K562 (cell line): ENCODE results near the gene COPA. TPM values are rescaled to one million over a fixed set of nuclear protein-coding genes. Genes with fewer than 3 reads are reported as not detected.
A peak's percentile ranks its signal among the peaks of the same experiment; 100 is the strongest.

Source experiments
- ATF7 ChIP-seq: fragments of 450-650 bp; IDR thresholded peaks from 2 replicates; pipeline ENCODE4 v1.7.1; 2014; ENCODE audit warnings: mild to moderate bottlenecking, moderate library complexity
- CHD1 ChIP-seq: fragments of 200-600 bp; sonication (generic); IDR thresholded peaks from one replicate; pipeline ENCODE4 v1.6.1; 2012; ENCODE audit warnings: mild to moderate bottlenecking, moderate library complexity, low read length, inconsistent platforms
- CTCF ChIP-seq, 3 experiments: IDR thresholded peaks in 2 of 3; conservative IDR thresholded peaks in 1 of 3; 2 replicates each; pipeline ENCODE4 v1.5.1; 2011 to 2012; ENCODE audit warnings: low read length in 3 of 3, mild to moderate bottlenecking in 3 of 3, control low read depth in 2 of 3, improper control_type of control experiment in 1 of 3, inconsistent platforms in 1 of 3, low read depth in 1 of 3, mixed read lengths in 1 of 3, moderate library complexity in 1 of 3; ENCODE audit not compliant: insufficient read depth in 2 of 3
- ELK3 ChIP-seq: fragments of 450-650 bp; formaldehyde crosslinking; IDR thresholded peaks from 2 replicates; pipeline ENCODE4 v1.4.0; 2020; ENCODE audit warnings: mild to moderate bottlenecking
- FOXK2 ChIP-seq, 2 experiments: fragments of 450-650 bp; IDR thresholded peaks in 1 of 2; conservative IDR thresholded peaks in 1 of 2; 2 replicates each; pipeline ENCODE4 v1.6.1; 2016; ENCODE audit warnings: low read depth in 2 of 2, mild to moderate bottlenecking in 1 of 2
- GATAD2B ChIP-seq: fragments of 450-650 bp; IDR thresholded peaks from 2 replicates; pipeline ENCODE4 v1.6.1; 2017; ENCODE audit warnings: mild to moderate bottlenecking, borderline replicate concordance
- HMG20A ChIP-seq: fragments of 450-650 bp; formaldehyde crosslinking; conservative IDR thresholded peaks from 2 replicates; pipeline ENCODE4 v1.4.0; 2020; ENCODE audit warnings: mild to moderate bottlenecking, mixed read lengths
- HNRNPUL1 ChIP-seq: fragments of 200-400 bp; formaldehyde crosslinking; IDR thresholded peaks from 2 replicates; pipeline ENCODE4 v1.6.1; 2017; ENCODE audit warnings: low read length
- MAFK ChIP-seq: IDR thresholded peaks from 2 replicates; pipeline ENCODE4 v1.6.1; 2011; ENCODE audit warnings: low read length, improper control_type of control experiment
- PTTG1 ChIP-seq: fragments of 450-650 bp; IDR thresholded peaks from 2 replicates; pipeline ENCODE4 v1.6.1; 2016; ENCODE audit warnings: low read depth, mild to moderate bottlenecking, missing genetic modification characterization, missing compliant biosample characterization
- RCOR1 ChIP-seq, 2 experiments: IDR thresholded peaks; 2 replicates each; pipeline ENCODE4 v1.6.1; 2012; ENCODE audit warnings: low read depth in 2 of 2, low read length in 2 of 2, borderline replicate concordance in 1 of 2, improper control_type of control experiment in 1 of 2
- SIN3A ChIP-seq, 2 experiments: fragments of 150-350 bp in 1 of 2; IDR thresholded peaks; 2 replicates each; pipeline ENCODE4 v1.6.1; 2011 to 2016; ENCODE audit warnings: borderline replicate concordance in 2 of 2, low read depth in 2 of 2, low read length in 2 of 2, mild to moderate bottlenecking in 2 of 2, moderate library complexity in 2 of 2; ENCODE audit not compliant: control insufficient read depth in 1 of 2
- SMAD3 ChIP-seq: fragments of 450-650 bp; formaldehyde crosslinking; conservative IDR thresholded peaks from 2 replicates; pipeline ENCODE4 v1.4.0; 2020; ENCODE audit warnings: mild to moderate bottlenecking
- U2AF1 ChIP-seq: fragments of 200-400 bp; formaldehyde crosslinking; optimal IDR thresholded peaks from 2 replicates; pipeline ENCODE3; 2017; ENCODE audit warnings: mild to moderate bottlenecking, low read depth, low read length, moderate library complexity
- ZBTB11 ChIP-seq, 3 experiments: fragments of 200-800 bp in 1 of 3; fragments of 250-450 bp in 1 of 3; fragments of 450-650 bp in 1 of 3; sonication (Bioruptor Pico) in 1 of 3; sonication (Bioruptor generic) in 1 of 3; formaldehyde crosslinking in 1 of 3; IDR thresholded peaks; 2 replicates each; pipeline versions ENCODE4 v1.6.1 to v1.8.0; 2016 to 2022; ENCODE audit warnings: mild to moderate bottlenecking in 2 of 3, missing genetic modification characterization in 2 of 3, missing compliant biosample characterization in 1 of 3, moderate library complexity in 1 of 3
- ZEB2 ChIP-seq: fragments of 450-650 bp; IDR thresholded peaks from 2 replicates; pipeline ENCODE4 v1.6.1; 2016
- ZNF239 ChIP-seq: fragments of 250-450 bp; sonication (Bioruptor Pico); IDR thresholded peaks from 2 replicates; pipeline ENCODE4 v1.4.0; 2020; ENCODE audit warnings: mild to moderate bottlenecking
- ZNF444 ChIP-seq: fragments of 250-450 bp; sonication (Bioruptor Pico); IDR thresholded peaks from 2 replicates; pipeline ENCODE4 v1.4.0; 2020; ENCODE audit warnings: mild to moderate bottlenecking, moderate library complexity
- ZNF589 ChIP-seq: fragments of 200-800 bp; sonication (Bioruptor generic); IDR thresholded peaks from 2 replicates; pipeline ENCODE4 v1.6.1; 2016; ENCODE audit warnings: low read depth, missing genetic modification characterization, missing compliant biosample characterization
- ZNF696 ChIP-seq: fragments of 250-450 bp; sonication (Bioruptor Pico); conservative IDR thresholded peaks from 2 replicates; pipeline ENCODE4 v1.4.0; 2020; ENCODE audit warnings: mild to moderate bottlenecking, moderate library complexity
- ZNF764 ChIP-seq: fragments of 250-450 bp; sonication (Bioruptor Pico); IDR thresholded peaks from 2 replicates; pipeline ENCODE4 v1.4.0; 2020; ENCODE audit warnings: low read depth, mild to moderate bottlenecking, moderate library complexity
- polyA plus RNA-seq, 8 experiments: library from polyadenylated mRNA; depleted of rRNA in 4 of 8; stranded (reverse) in 5 of 8; unstranded in 3 of 8; fragments of >200 nt; fragmentation: Nextera tagmentation in 2 of 8; fragmentation: Illumina TruSeq in 1 of 8; extraction: Ambion mirVana in 2 of 8; extraction: Trizol in 1 of 8; gene quantifications; 2 replicates each; pipeline versions ENCODE4 v1.2.1 to v1.2.3, GENCODE V29; 2011 to 2014; ENCODE audit warnings: inconsistent platforms in 1 of 8, missing spikeins in 1 of 8
- total RNA-seq, 7 experiments: library from RNA; depleted of rRNA in 6 of 7; stranded (reverse); fragments of >200 nt in 6 of 7; fragmentation: Illumina TruSeq in 2 of 7; extraction: Trizol in 2 of 7; gene quantifications; 2 replicates each; pipeline versions ENCODE4 v1.2.1 to v1.2.3, GENCODE V29; 2011 to 2021; ENCODE audit warnings: low replicate concordance in 1 of 7

Gene COPA
- total and polyA plus RNA-seq, 9 of the 15 experiments (the other 6 are each of a cell fraction or from before 2014, with no cell fraction given), result 49.8 to 222 (median 110) TPM

GRCh38 chr1:160261556-160261892, 81.5 kb downstream of the COPA start (continued):
- TF ChIP-seq CTCF (IDR thresholded peaks at IDR 0.05 in 2 of 3, conservative IDR thresholded peaks at IDR 0.05 in 1 of 3; ENCODE audit: insufficient read depth in 2 of 3, low read depth in 1 of 3, low read length in 3 of 3), result no peak
- peak in 1 of 2 experiments; percentile 9; a peak in 1 of 4 replicates for TF ChIP-seq SIN3A (IDR thresholded peaks at IDR 0.05; ENCODE audit: borderline replicate concordance in 2 of 2, control insufficient read depth in 1 of 2, low read depth in 2 of 2, low read length in 2 of 2)
- TF ChIP-seq PTTG1 (tag), result no peak
- TF ChIP-seq FOXK2 (conservative IDR thresholded peaks at IDR 0.05 in 1 of 2, IDR thresholded peaks at IDR 0.05 in 1 of 2; ENCODE audit: low read depth in 2 of 2), result peak; percentile 47 to 64; a peak in 3 of 4 replicates
- TF ChIP-seq ATF7, result 0 out of 2 replicates have a peak, but pooled peaks have one; percentile 4
- no peak for TF ChIP-seq GATAD2B
- TF ChIP-seq SMAD3 (CRISPR knock-in tag), result no peak
- no peak for TF ChIP-seq ZNF239 (CRISPR knock-in tag)
- no peak for TF ChIP-seq ZEB2
- no peak for TF ChIP-seq ZNF764
- 0 out of 4 replicates have a peak, but pooled peaks of 1 of the 2 experiments have one; percentile 1 for TF ChIP-seq RCOR1 (IDR thresholded peaks at IDR 0.05; ENCODE audit: borderline replicate concordance in 1 of 2, low read depth in 2 of 2, low read length in 2 of 2)
- peak; percentile 80; the same call in 1 of the 2 replicates for TF ChIP-seq ZNF589 (CRISPR knock-in tag)
- no peak for TF ChIP-seq HMG20A
- TF ChIP-seq ZBTB11 (CRISPR knock-in tag; IDR thresholded peaks at IDR 0.05), result 0 out of 6 replicates have a peak, but pooled peaks of 1 of the 3 experiments have one; percentile 49
- TF ChIP-seq U2AF1, result no peak
- TF ChIP-seq ZNF696, result no peak
- TF ChIP-seq ZNF444 (CRISPR knock-in tag), result no peak
- no peak for TF ChIP-seq HNRNPUL1
- no peak for TF ChIP-seq MAFK
- TF ChIP-seq CHD1, result no peak
- TF ChIP-seq ELK3 (CRISPR knock-in tag), result no peak
